COLO668 (cell line): ENCODE results near the gene PCED1B.
"Not testable (repeated sequence)": the region's sequence is repeated elsewhere in the genome, so short reads cannot be mapped to it uniquely, and the experiment has no call there.

Experiments used
- DNase-seq: peaks from one replicate; lab custom pipeline; 2025; ENCODE audit not compliant: unreplicated experiment; lab: John Stamatoyannopoulos, UW

PCED1B gene

GRCh38 chr12:47205532-47206449, 126.4 kb downstream of the PCED1B start:
- no peak for DNase-seq

GRCh38 chr12:47206450-47207339, 127.3 kb downstream of the PCED1B start:
- DNase-seq = no peak

DNA sequence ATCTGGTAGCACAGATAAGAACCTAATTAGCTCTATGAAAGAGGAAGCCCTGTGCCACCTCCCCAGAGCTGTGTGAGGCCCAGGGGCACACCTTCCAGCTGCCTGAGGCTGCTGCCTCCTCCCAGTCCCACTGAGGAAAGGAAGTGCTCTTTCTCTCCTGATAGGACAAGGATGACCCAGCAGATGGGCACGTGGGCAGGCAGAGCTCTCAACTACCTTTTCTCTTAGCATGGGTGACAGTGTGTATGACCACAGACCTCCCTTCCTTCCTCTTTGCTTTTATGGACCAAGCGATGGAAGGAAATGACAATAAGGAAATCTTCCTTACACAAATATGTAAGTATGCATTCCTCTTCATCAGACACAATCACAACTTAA, 127.9 kb downstream of the PCED1B start:
- DNase-seq = no peak

GRCh38 chr12:47207829-47208248, 128.4 kb downstream of the PCED1B start:
- DNase-seq = no peak

DNA sequence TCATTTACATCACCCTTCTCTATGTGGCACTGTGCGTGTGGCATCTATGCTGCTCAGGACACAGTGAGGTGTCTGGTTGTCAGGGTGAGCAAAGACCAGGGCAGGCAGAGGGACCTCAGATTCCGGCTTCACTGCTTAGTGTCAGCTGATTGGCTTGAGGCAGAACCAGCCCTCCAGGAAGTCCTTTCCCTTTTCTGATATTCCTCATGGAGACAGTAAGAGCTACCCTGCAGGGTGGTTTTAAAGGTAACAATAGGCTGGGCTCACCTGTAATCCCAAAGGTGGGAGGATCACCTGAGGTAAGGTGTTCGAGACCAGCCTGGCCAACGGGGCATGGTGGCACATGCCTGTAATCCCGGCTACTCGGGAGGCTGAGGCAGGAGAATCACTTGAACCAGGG, 129.6 kb downstream of the PCED1B start:
- DNase-seq = no peak

GRCh38 chr12:47210776-47211175, 131.4 kb downstream of the PCED1B start:
- no peak for DNase-seq

GRCh38 chr12:47212701-47213039, 133.2 kb downstream of the PCED1B start:
- no peak for DNase-seq

GRCh38 chr12:47213396-47213795, 134.0 kb downstream of the PCED1B start:
- no peak for DNase-seq

DNA sequence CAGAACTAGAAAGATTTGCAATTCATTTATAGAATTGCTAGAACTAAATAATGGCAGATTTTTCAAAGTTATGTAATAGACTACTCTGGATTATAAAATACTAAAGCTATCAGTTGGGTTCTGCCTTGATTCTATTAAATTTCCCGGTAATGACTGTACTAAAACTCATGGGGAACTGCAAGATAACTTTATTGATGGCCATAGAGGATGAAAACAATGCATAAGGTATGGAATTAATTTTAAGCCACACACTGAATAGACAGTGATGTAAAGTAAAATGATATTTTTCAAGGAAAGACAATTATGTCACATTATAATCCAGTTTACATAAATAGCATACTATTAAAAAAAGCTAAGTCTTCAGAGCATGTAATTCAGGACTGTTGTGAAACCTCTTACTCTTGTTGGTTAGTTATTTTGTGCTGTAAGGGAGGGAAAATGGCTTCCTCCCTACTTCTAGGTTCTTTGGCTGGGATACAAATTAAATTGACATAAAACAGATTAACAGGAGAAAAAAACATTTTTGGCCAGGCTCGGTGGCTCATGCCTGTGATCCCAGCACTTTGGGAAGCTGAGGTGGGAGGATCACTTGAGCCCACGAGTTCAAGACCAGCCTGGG, 134.7 kb downstream of the PCED1B start:
- no peak for DNase-seq

DNA sequence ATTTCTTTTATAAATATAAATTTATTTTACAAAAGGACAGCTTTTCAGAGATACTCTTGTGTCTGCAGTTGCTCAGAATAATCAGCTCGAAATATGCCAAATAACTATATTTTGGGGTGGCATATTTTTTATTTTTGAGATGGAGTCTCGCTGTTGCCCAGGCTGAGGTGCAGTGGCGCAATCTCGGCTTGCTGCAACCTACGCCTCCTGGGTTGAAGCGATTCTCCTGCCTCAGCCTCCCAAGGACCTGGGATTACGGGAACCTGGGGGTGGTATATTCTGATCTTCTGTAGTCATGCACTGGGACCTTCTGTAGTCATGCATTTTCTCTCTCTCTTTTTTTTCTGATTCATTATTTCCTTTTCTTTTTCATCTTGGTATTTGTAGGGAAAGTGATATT, 135.3 kb downstream of the PCED1B start:
- no peak for DNase-seq

GRCh38 chr12:47216150-47216677, 136.8 kb downstream of the PCED1B start:
- no peak for DNase-seq

DNA sequence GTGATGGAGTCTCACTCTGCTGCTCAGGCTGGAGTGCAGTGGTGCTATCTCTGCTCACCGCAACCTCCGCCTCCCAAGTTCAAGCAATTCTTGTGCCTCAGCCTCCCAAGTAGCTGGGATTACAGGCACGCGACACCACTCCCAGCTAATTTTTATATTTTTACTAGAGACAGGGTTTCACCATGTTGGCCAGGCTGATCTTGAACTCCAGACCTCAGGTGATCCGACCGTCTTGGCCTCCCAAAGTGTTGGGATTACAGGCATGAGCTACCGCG, 138.1 kb downstream of the PCED1B start:
- DNase-seq = not testable (repeated sequence)

DNA sequence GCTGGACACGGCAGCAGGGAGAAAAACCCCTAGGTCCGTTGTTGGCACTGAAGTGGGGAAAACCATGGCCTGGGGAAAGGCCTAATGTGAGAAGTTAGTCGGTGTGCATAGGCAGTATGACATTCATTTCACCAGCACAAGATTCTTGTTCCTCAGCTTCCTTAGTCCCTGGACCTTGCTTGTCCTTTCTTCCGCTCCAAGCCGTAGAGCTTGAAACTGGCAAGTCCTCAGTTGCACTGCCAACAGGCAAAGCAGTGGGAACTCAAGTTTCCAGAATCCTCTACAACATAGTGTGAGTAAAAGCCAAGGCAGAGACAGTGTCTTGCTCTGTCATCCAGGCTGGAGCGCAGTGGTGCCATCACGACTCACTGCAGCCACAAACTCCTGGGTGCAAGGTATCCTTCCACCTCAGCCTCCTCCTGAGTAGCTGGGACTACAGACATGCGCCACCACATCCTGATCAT, 138.8 kb downstream of the PCED1B start:
- no peak for DNase-seq

GRCh38 chr12:47219243-47219642, 139.8 kb downstream of the PCED1B start:
- DNase-seq = no peak

- DNase-seq = no peak
Measured at GRCh38 chr12:47221256-47222023, 142.0 kb downstream of the PCED1B start.

- no peak for DNase-seq
Measured at GRCh38 chr12:47222520-47223030, 143.2 kb downstream of the PCED1B start.

DNA sequence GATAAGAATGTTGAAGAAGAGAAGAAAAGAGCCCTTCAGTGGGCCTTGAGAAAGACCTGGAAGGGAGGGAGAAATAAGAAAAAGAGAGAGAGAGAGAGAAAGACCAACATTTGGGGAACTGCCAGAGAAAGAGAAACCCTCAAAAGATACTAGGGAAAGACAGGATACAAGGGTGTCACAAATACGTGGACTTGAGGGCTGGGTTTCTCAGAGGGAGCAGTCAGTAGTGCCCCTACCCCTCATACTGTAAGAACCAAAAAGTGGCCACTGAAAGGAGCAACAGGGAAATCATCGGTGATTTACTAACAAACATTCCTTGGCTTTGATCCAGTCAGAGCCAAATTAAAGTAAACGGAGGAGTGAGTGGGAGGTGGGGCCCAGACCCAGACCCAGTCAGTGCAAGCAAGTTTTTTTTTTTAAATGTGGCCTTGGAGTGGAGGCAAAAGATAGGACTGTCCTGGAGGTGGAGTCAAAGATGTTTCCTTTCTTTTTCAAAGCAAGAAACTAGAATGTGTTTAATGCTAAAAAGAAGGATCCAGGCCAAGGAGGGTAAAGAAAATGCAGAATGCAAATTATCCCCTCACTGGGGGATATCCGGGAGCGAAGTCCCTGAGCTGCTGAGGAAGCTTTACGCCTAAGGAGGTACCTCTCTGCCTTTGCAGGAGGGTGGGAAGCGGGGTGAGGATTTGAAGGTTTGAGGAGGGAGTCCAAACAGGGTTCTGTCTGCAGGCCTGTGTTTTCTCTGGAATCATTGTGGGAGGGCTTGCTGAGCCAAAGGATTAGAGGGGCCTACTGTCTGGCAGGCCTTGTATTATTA, 143.8 kb downstream of the PCED1B start:
- no peak for DNase-seq

- peak; percentile 20 for DNase-seq
Measured at GRCh38 chr12:47223848-47224213, 144.4 kb downstream of the PCED1B start.

DNA sequence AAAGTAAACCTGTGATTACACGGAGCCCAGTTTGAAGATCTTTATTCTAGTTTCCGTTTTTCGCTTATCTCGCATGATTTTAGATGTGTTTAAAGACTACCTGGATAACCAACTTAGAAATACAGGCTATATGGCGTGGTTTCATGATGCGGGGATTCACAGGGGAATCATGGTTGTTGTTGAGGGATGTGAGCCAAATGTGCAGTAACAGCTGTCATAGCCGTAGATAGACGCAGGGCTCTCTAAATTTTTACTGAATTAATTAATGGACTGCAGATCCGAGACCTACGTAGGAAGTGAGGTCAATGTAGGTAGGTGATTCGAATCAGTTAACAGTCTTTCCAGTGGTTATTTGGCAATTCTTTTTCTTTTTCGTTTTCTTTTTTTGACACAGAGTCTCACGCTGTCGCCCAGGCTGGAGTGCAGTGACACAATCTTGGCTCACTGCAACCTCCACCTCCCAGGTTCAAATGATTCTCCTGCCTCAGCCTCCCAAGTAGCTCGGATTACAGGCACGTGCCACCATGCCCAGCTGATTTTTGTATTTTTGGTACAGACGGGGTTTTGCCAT, 145.2 kb downstream of the PCED1B start:
- DNase-seq = no peak
